H4 (cell line): ENCODE measurements around the gene GSTA3. TPM values are rescaled to one million over a fixed set of nuclear protein-coding genes. Genes with fewer than 3 reads are reported as not detected.
"Not testable (repeated sequence)": the region's sequence is repeated elsewhere in the genome, so short reads cannot be mapped to it uniquely, and the experiment has no call there.

ENCODE experiments used
- DNase-seq: peaks from one replicate; pipeline ENCODE4 v3.0.0-alpha.2; 2015; ENCODE audit warnings: low spot score
- total RNA-seq: library from RNA; depleted of rRNA; stranded (reverse); fragments of >200 nt; shearing (Covaris generic); gene quantifications from 2 replicates; pipeline ENCODE4 v1.2.3, GENCODE V29; 2014

Gene GSTA3
- total RNA-seq, 1 experiment from 2014 or later: 0.19 TPM

- no peak for DNase-seq
These were observed 5.0 kb upstream of the GSTA3 start for GRCh38 chr6:52914516-52914915.

- no peak for DNase-seq
These were observed 593 bp upstream of the GSTA3 start for GRCh38 chr6:52910091-52910490.

DNA sequence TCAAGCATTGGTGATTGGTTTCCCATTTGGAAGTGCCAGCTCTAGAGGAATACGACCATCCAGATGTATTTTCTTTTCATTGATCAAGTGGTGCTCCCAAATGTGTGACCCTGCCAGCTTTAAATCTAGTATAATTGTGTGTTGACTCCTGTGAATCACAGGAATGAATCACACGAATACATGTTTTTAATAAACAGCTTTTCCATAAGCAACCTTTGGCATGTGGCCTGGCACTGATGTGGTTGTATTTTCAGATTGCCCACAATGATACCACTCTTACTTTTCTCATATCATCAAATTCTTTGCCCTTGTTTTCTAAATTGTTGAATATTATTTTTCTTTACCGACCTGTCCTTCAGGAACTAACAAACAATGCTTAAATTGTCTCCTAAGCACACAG is 367 bp downstream of the GSTA3 start:
- DNase-seq: no peak

DNA sequence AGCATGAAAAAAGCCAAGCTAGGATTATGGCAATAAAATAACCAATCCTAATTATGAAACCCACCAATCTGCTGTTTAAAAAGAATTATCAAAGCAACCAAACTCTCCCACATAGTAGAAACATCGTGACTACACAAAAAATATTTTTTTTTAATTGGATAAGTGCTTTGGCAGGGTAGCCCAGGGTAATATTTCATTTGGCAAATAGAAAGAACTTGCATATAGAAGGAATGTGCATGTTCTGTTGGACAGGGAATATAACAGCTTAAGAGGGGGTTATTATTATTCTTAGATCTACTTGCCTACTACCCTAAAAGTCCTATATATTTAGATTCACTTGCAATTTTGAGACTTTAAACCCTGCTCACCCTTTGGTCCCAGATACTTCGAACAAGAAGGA is 972 bp downstream of the GSTA3 start:
- DNase-seq: no peak

GRCh38 chr6:52904562-52905279 is 4.8 kb downstream of the GSTA3 start:
- peak; percentile 52 for DNase-seq

- DNase-seq: no peak
These were observed 9.0 kb downstream of the GSTA3 start for GRCh38 chr6:52900536-52900935.

GRCh38 chr6:52895790-52896189 is 13.7 kb downstream of the GSTA3 start:
- DNase-seq: not testable (repeated sequence)

DNA sequence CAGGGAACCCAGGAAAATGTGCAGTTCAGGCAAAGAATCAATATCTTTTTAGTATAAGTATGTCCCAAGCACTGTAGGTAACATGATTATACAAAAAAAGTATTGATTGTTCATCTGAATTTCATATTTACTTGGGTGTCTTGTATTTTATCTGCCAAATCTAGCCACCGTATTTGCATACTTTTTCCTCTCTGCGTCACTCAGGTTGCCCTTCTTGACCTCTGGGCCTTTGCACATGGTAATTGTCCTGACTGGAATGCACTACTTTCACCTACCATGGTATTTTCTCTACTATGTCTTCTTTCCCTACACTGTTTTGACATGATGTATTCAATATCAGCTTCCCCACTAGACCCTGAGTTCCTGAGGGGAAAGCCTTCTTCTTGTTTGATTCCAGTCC is 15.2 kb downstream of the GSTA3 start:
- DNase-seq: no peak

GRCh38 chr6:52893803-52894202 is 15.7 kb downstream of the GSTA3 start:
- no peak for DNase-seq

DNA sequence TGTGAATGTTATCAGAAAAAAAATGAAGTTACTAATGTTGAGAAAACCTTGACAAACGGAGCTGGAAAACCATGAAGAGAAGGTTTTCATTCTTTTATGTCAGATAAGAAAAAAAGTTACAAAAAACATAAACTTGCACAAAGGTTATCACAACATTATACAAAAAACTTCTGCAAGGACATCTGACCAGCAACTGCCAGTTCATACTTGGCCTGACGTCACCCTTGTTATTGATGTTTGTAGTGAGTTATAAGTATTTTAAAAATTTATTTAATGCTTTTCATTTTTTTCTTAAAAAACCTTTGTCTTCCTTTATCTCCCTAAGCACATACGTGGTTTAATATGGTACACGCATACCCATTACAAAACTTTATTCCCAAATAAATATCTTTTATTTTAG is 16.3 kb downstream of the GSTA3 start:
- no peak for DNase-seq

DNA sequence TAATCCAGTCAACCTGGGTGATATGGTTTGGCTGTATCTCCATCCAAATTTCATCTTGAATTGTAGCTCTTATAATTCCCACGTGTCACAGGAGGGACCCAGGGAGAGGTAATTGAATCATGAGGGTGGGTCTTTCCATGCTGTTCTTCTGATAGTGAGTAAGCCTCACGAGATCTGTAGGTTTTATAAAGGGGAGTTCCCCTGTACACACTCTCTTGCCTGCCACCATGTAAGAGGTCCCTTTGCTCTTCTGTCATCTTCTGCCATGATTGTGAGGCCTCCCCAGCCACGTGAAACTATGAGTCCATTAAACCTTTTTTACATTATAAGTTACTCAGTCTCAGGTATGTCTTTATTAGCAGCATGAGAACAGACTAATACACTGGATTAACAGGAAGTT is 19.5 kb downstream of the GSTA3 start:
- no peak for DNase-seq

DNA sequence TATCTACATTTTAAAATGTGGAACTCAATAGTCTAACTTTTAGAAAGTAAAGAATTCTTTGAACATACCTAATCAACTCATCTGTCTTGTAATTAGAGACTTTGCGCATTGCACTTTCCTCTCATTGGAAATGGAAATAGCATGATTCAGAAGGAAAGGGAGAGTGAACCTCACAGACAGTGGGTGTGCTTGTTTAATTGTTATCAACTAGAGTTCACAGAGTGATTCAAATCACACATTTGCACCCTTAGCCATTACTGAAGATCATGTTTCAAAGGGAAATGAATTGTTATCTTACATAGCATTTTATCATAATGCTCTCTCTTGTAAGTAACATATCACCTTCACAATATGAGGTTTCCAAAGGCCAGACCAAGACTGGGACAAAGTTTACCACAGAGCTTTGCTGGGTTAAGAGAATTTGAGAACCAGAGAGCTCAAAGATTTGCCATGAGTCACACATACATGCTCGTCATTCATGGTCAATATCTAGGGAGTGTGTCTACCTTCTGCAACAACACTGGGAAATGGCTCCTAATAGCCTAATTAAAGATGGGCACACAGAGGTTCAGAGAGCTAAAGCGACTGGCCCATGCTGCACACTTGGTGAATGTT is 21.5 kb downstream of the GSTA3 start:
- DNase-seq: no peak

DNA sequence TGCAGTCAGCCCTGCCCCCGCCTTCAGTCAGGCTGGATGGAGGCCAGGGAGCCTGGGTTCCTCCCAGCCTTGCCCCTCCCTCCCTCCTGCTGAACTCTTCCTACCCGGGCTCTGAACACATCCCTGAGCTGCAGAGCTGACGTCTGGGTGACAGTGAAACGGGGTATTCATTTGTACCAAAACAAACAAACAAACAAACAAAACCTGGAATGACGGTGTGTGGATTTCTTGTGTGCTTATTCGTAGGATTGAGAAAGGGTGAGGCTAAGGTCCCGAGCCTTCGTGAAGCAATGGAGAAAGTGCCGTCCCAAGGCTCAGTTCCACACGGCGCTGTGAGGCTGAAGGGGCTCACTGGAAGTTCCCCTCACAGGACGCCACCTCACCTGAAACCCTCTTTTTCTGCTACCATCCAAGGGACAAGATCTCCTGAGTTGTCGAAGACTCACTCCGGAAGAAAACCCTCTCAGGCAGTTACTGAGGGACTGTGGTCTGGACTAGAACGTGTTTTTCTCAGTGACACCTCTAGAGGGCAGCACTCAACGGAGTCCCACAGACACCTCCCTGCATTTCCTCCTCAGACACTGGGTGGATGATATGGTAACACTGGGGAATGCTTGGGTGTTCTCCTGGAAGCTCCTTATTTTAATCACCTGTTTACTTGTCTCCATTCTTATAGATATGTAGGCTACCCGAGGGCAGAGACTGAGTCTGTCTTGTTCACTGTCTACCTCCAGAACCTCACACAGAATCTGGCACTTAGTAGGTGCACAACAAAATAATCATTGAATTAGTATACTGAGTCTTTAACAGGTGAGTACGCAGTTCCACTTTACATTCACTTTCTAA is 27.3 kb downstream of the GSTA3 start:
- DNase-seq: peak; percentile 82

DNA sequence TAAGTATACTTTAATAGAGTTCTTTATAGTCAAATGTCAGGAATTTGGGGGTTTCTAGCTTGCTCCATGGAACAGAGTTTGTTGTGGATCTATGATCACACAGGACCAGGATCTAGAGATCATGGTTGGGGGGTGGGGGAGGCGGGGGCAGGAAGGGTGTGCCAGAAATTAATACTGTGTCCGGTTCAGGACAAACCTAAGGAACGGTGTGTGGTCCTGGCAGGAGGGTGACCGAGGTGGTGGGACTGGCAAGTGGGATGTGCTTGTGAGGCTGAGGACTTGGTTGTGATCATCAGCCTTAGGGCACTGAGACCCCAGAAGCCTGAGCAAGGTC is 27.9 kb downstream of the GSTA3 start:
- no peak for DNase-seq

DNA sequence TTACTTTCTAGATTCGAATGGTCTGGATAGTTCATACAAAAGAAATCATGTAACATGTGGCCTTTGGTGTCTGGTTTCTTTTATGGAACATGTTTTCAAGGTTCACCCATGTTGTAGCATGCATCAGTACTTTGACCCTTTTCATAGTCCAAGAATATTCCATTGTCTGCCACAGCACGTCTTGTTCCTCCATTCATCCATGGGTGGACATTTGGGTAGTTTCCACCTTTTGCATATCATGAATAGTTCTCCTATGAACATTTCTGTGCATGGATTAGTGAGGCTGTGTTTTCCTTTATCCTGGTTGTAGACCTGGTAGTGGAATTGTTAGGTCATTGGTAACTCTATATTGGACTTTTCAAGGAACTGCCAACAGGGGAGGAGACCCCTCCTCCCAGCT is 31.7 kb downstream of the GSTA3 start:
- DNase-seq: no peak

DNA sequence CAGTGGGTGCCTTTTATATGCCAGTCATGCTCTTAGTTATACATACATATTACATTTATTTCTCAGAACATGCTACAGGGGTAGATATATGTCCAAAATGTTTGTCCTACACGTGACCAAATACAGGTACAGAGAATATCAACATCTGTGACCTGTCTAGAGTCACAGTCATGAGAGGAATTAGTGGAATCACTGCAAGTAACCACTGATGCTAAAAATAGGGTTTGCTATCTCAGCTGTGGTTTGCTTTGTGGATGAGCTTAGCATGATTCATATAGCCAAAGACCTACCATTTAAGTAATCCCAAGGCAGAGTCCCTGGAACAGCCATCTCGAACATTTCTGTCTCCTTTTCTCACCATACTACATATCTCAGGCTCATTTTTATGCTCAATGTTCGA is 32.3 kb downstream of the GSTA3 start:
- DNase-seq: peak; percentile 77

DNA sequence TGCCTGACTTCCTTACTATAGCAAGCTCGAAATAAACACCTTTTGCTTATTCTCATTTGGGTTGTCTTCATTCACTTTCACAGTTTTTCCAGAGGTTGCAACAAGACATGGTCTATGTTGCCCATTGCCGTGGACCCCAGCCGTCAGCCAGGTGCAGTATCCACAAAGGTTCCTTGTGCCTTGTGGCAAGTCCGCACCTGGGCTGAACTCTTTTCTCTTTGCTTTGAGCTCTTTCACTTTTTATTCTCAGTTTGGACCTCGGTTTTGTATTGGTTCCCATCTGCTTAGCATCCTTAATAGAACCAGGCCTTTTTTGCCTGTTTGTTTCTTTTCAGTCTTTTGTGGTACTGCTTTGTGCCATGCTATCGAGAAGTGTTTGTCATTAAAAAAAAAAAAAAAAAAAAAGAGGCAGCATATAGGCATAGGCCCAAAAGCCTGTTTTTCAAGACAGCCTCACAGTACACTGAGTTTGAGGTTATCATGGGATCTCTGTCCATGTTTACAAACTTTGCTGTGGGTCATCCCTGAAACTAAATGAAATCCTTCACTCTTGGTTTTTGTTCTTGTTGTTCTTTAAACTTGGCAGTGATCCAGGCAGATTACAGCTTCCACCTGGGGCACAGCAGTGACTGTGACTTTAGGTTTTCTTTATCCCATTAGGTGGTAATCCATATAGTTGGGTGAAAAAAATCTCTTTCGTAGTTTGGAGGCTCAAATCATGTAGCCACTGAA is 33.3 kb downstream of the GSTA3 start:
- DNase-seq: peak; percentile 23

GRCh38 chr6:52872031-52872430 is 37.5 kb downstream of the GSTA3 start:
- DNase-seq: no peak

- DNase-seq: no peak
These were observed 37.9 kb downstream of the GSTA3 start for GRCh38 chr6:52871621-52872020.

GRCh38 chr6:52870335-52871091 is 39.0 kb downstream of the GSTA3 start:
- not testable (repeated sequence) for DNase-seq

DNA sequence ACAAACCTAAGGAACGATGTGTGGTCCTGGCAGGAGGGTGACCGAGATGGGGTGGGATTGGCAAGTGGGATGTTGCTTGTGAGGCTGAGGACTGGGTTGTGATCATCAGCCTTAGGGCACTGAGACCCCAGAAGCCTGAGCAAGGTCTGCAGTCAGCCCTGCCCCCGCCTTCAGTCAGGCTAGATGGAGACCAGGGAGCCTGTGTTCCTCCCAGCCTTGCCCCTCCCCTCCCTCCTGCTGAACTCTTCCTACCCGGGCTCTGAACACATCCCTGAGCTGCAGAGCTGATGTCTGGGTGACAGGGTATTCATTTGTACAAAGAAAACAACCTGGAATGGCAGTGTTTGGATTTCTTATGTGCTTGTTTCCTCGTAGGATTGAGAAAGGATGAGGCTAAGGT is 40.6 kb downstream of the GSTA3 start:
- not testable (repeated sequence) for DNase-seq

GRCh38 chr6:52868240-52868639 is 41.3 kb downstream of the GSTA3 start:
- no peak for DNase-seq
